Nephron (organoid): ENCODE results near the gene HRAS.

Experiments used
- H3K27ac Mint-ChIP-seq, 3 experiments: 2 replicates each; pipeline ENCODE4 v1.8.0; 2020; ENCODE audit warnings: mixed read lengths in 3 of 3, mild to moderate bottlenecking in 2 of 3, moderate library complexity in 1 of 3
- H3K27me3 Mint-ChIP-seq: 2 replicates; pipeline ENCODE4 v1.8.0; 2021; ENCODE audit warnings: low read depth, mild to moderate bottlenecking, moderate library complexity, mixed read lengths
- H3K36me3 Mint-ChIP-seq: 2 replicates; pipeline ENCODE4 v1.8.0; 2020; ENCODE audit warnings: low read depth, mixed read lengths
- H3K4me1 Mint-ChIP-seq: 2 replicates; pipeline ENCODE4 v1.8.0; 2020; ENCODE audit warnings: mixed read lengths
- H3K4me3 Mint-ChIP-seq, 3 experiments: 2 replicates each; pipeline ENCODE4 v1.8.0; 2020; ENCODE audit warnings: mild to moderate bottlenecking in 3 of 3, mixed read lengths in 3 of 3, moderate library complexity in 2 of 3
- H3K9me3 Mint-ChIP-seq: 2 replicates; pipeline ENCODE4 v1.8.0; 2020; ENCODE audit warnings: mixed read lengths
- CTCF ChIP-seq, 3 experiments: fragments of 200-600 bp; sonication (generic); IDR thresholded peaks; one replicate each; pipeline ENCODE4 v1.5.0; 2021; ENCODE audit warnings: antibody characterized with exemption in 3 of 3; ENCODE audit not compliant: unreplicated experiment in 3 of 3

Gene HRAS

GRCh38 chr11:508956-509355 lies 26.4 kb downstream of the HRAS start:
- TF ChIP-seq CTCF (IDR thresholded peaks at IDR 0.05; ENCODE audit: unreplicated experiment in 3 of 3), result no peak
- Mint-ChIP-seq H3K4me1 (peaks cover 16% of the 10 kb centered on the region), H3K27ac (peak overlapping the region in 2 of 3 experiments; percentile 52 to 62), H3K36me3 (peaks cover 29% of the 10 kb centered on the region), H3K4me3 (peak overlapping the region; percentile 65 to 73 (median 70)), H3K9me3 (no peaks in the 10 kb centered on the region), H3K27me3 (peaks cover 5% of the 10 kb centered on the region)

- Mint-ChIP-seq H3K27ac (peak overlapping the region in 2 of 3 experiments; percentile 72 to 91), H3K27me3 (peaks cover 5% of the 10 kb centered on the region), H3K4me1 (peaks cover 16% of the 10 kb centered on the region), H3K36me3 (peaks cover 20% of the 10 kb centered on the region), H3K4me3 (peak overlapping the region; percentile 88 to 98 (median 96)), H3K9me3 (no peaks in the 10 kb centered on the region)
- TF ChIP-seq CTCF (IDR thresholded peaks at IDR 0.05; ENCODE audit: unreplicated experiment in 3 of 3), result no peak
Measured at GRCh38 chr11:507727-508515, 27.5 kb downstream of the HRAS start.

GRCh38 chr11:506995-507726 lies 28.2 kb downstream of the HRAS start, which contains the start of gene RNH1:
TSS of gene RNH1 (minus strand) at chr11:507242. CDS start at chr11:502162, 5,080 bp downstream.
- Mint-ChIP-seq H3K36me3 (peaks cover 14% of the 10 kb centered on the region), H3K27me3 (peaks cover 5% of the 10 kb centered on the region), H3K27ac (peak within 1 kb of the TSS; percentile 98 to 100 (median 99)), H3K4me1 (peaks cover 16% of the 10 kb centered on the region), H3K4me3 (peak within 1 kb of the TSS; percentile 96 to 100 (median 98)), H3K9me3 (no peaks in the 10 kb centered on the region)
- TF ChIP-seq CTCF (IDR thresholded peaks at IDR 0.05; ENCODE audit: unreplicated experiment in 3 of 3), result no peak

DNA sequence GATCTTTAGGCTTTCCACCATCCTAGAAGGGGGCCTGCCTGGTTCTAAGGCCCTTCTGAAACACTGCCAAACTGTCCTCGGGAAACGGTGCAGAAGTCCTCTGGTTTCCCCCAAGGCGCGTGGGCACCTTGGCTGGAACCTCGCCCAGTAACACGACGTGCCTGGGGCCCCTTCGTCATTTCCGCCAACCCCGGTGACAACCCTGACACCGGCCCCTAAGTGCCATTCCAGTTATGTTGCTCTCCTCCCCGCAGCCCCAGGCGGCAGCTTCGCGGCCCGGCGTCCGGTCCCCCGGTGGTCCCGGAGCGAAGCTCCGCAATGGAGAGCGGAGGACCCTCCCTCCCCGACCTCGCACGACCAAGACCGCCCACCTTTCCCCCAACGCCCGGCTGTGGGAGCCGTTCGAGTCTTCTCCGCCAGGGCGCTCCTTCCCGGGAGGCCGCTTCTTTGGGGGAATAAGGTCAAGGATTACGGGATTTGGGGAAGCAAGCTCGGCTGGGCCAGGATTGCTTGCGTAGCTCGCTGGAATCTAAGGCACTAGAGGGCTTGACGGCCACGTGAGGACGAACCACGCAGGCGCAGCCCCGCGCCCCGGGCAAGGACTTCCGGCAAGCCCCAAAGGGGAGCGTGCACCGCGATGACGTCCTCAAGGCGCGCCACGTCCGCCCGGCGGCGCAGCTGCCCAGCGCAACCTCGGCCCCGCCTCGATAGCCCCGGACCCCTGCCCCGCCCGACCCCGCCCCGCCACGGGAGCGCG lies 29.0 kb downstream of the HRAS start:
- Mint-ChIP-seq H3K27me3 (peaks cover 2% of the 10 kb centered on the region), H3K4me1 (peaks cover 16% of the 10 kb centered on the region), H3K4me3 (peak overlapping the region; percentile 96 to 100 (median 98)), H3K27ac (peak overlapping the region; percentile 98 to 100 (median 99)), H3K36me3 (peaks cover 9% of the 10 kb centered on the region), H3K9me3 (no peaks in the 10 kb centered on the region)
- TF ChIP-seq CTCF (IDR thresholded peaks at IDR 0.05; ENCODE audit: unreplicated experiment in 3 of 3), result no peak

- Mint-ChIP-seq H3K27me3 (no peaks in the 10 kb centered on the region), H3K9me3 (no peaks in the 10 kb centered on the region), H3K27ac (peak overlapping the region in 1 of 3 experiments; percentile 75), H3K4me1 (peaks cover 16% of the 10 kb centered on the region), H3K36me3 (peaks cover 13% of the 10 kb centered on the region), H3K4me3 (peak overlapping the region; percentile 81 to 98 (median 96))
- TF ChIP-seq CTCF (IDR thresholded peaks at IDR 0.05; ENCODE audit: unreplicated experiment in 3 of 3), result no peak
Measured at GRCh38 chr11:504994-505344, 30.4 kb downstream of the HRAS start.
